Right ventricle myocardium inferior (tissue), 1 donor: Measurements from ENCODE around the gene PTPRN2. TPM values are rescaled to one million over a fixed set of nuclear protein-coding genes. Genes with fewer than 3 reads are reported as not detected.
"Not testable (repeated sequence)": the region's sequence is repeated elsewhere in the genome, so short reads cannot be mapped to it uniquely, and the experiment has no call there.

Source experiments
- ATAC-seq: fragments of 200-7000 bp; cut with Tn5 transposase; one replicate; pipeline ENCODE4 v1.9.1; 2020; ENCODE audit warnings: mild to moderate bottlenecking, moderate library complexity
- DNase-seq: peaks from one replicate; pipeline ENCODE4 v3.0.0; 2021; ENCODE audit errors: missing footprints
- intact Hi-C: fragments of 100-400 bp; cut with DNase I; formaldehyde crosslinking; loops from one replicate; pipeline ENCODE4 v1.11.0; 2022
- total RNA-seq: library from RNA; stranded (reverse); fragmentation: NEBNext Ultra II Directional; extraction: Animal tissue kit (Norgen Biotek cat#: 25700); gene quantifications from one replicate; pipeline ENCODE4 v1.2.1, GENCODE V29; 2021
- donor health status: DM: no; HTN: yes; CAD: no; lungs with severe emphysema.

Gene PTPRN2
- total RNA-seq, 1 donor from 2014 or later, result 1.6 TPM

DNA sequence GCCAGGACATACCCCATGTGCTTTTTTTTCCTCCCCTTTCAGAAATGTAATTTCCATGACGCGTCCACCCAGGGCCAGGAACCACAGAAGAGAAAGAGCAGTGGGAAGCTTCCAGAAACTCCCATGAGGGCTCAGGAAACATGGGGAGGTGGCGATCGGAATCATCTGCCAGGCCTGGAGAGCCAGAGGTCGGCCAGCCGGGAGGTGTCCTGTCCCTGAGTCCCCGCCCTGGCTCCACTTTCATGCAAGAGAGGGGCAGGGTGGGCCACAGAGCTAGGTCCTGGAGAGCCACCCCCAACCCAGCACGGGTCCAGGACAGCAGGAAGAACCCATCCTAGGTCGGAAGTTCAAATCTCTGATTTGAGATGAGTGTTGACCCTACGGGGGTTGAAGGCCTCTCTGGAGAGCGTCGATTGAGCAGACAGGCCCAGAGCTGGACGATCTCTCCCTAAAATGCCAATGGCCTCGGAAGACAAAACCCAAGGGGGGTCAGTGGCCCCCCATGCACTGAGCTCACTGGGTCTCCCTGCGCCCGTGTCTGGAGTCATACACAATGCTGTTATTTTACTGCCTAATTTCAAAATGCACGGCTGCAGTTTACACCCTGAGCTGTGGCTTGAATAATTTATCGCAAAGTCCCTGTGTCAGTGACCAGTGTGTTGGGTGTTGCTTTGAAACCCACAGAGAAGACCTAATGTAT lies 594.1 kb downstream of the PTPRN2 start:
- intact Hi-C loops, result no loop called here
- DNase-seq, result no peak
- ATAC-seq, result no peak

DNA sequence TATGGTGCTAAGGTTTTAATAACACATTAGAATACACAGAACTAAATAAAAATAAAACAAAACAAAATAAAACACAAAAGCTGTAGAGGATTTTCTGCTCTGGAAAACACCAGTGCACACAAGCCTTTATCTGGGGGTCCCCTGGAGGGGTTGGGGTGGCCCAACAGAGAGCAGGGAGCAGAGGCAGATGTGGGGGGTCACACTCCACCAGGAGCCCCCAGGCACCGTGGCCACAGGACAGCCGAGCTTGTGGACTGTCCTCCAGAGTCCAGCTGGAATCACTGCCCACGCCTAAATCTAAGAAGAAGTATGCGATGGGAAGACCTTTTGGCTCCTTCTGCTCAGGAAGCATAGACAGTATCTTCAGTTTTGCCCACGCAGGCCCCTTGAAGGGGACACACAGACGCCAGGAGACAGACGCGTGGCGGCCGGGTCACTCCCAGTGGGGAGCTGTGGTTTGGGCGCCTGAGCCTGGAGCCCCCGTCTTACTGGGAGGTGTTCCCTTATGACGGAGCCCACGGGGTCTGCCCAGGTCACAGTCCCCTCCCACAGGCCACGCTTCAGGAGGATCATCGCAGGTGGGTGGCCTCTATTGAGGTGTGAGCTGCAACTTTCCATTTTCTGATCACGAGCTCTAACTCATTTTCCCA lies 595.0 kb downstream of the PTPRN2 start:
- DNase-seq (no peak), ATAC-seq (no peak)
- intact Hi-C loops, result no loop called here

DNA sequence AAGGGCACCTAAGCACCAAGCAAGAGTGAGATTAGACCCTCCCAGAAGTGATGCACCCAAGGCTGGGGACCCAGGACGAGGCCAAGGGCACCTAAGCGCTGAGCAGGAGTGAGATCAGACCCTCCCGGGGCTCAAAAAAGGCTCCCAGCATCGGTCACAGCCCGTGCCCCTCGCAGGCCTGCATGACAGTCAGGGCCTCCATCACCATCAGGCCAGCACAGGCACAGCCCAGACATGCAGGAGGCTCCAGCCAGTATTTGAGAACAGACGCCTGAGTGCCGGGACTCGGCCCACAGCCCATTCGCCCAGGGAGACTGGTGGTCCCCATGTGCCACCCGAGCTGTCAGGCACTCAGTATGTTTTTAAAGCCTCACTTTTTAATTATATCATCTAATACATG lies 595.9 kb downstream of the PTPRN2 start:
- ATAC-seq (no peak), DNase-seq (no peak)
- intact Hi-C loops, result no loop called here

DNA sequence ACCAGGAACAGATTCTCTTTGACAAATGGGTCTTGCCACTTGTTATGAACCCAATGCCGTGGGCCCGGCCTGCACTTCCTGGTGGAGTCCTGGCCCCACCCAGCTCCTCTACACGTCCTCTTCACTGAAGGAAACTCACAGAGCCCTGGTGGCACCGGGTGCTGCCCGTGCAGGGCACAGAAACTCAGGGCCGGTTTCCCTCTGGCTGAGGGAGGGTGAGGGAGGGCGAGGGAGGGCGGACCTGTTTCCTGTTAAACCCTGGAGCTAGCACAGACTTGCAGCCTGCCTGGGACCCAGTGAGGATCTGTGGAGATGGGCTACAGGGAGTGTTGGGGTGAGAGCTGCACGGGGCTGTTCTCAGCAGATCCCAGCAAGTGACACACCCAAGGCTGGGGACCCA lies 596.3 kb downstream of the PTPRN2 start:
- no peak for ATAC-seq
- intact Hi-C loops, result no loop called here
- no peak for DNase-seq

DNA sequence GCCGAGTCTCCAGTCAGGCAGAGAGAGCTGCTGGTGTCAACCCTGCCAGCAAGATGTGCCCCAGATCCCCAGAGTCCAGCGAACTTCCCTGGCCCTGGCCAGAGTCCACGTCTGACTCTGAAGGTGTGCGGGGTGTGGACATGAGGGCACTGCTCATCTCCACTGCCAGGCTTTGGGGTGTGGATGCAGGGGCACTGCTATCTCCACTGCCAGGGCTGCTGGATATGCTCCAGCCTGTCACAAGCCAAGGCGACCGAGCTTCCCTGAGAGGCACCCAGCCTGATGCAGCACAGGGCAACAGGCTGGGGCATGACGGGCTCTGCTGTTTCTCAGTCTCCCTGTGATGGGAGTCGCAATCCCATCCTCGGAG lies 596.8 kb downstream of the PTPRN2 start:
- ATAC-seq, result no peak
- no peak for DNase-seq
- intact Hi-C loops, result no loop called here

DNA sequence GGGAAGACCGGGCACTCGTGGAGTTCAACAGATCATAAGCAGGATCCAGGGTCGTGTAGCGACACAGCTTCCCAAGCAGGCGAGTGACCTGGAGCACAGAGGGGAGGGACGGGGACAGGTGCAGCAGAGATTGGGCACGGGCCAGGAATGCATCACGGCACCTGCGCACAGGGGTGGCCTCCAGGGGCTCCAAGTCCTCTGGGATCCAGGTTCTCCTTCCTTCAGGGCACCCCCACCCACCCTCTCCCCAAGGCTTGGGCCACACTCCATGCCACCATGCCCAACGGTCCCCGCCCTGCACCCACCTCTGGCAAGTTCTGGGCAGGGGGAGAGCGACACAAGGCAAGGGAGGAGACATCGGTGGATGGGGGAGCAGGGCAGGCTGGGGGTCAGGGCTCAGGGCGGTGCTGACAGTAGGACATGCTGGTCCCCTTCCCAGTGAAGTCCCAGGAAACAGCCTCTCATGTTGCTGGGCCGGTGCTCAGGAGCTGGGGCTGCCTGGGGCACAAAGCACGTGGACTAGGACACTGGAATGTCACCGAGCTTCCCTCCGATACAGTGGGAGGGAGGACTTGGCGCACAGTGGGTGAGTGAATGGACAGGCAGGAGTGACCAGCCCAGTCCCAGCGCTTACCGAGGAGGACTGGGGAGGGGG lies 597.3 kb downstream of the PTPRN2 start:
- DNase-seq (no peak), ATAC-seq (no peak)
- intact Hi-C loops, result no loop called here

DNA sequence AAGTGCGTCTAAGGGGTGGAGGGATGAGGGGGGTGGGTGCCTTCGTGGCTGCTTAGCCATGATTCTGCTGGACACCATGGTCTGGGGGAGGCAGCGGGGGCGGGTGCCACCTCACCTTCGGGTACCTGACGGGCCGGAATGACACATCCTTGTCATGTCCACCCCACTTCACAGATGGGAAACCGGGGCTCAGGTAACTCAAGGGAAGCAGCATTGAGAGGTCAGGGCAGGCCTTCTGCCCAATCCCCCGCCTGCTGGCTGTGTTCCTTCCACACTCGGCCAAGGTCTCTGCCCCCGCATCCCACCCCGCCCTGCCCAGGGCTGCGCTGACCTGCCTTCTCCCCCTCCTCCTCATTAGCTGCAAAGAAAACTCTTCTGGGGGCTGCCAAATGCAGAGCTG lies 598.0 kb downstream of the PTPRN2 start:
- intact Hi-C loops, result no loop called here
- ATAC-seq, result no peak
- no peak for DNase-seq

DNA sequence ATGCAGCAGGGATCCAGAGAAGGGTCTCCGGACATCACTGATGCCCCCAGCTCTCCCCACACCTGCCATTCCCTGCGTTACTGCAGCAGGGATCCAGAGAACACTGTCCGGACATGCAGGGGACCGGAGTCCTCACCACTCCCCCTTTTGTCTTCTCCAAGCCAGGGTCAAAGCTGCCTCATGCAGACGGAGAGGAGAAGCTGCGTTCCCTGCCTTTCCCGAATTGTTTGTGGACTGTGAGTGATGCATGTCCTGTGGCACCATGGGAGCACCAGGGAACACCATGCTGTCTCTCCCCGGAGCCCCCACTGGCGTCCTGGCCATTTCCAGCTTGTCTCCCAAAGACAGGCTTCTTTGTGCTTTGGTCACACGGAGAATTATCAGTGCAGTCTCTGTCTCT lies 599.7 kb downstream of the PTPRN2 start:
- no peak for ATAC-seq
- DNase-seq, result no peak

DNA sequence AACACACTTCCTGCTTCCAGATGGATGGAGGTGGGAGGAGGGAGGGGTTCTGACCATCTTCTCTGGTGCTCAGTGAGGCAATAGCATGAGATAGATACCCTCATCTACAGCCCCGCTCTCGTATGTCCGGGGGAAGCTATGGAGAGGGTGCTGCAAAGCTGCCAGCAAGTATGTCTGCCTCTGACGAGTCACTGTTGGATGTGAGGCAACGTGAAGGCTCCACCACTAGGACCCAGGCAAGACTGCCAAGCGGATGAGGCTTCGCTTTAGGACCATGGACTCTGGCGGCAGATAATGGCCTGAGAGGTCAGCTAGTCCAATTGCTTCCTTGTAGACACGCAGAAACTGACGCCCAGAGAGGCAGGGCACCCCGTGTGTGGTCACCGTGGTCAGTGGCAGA lies 601.6 kb downstream of the PTPRN2 start:
- DNase-seq (no peak), ATAC-seq (no peak)
- intact Hi-C loops, result no loop called here

More for the DNA sequence above, 599.7 kb downstream of the PTPRN2 start:
- intact Hi-C loops, result no loop called here

DNA sequence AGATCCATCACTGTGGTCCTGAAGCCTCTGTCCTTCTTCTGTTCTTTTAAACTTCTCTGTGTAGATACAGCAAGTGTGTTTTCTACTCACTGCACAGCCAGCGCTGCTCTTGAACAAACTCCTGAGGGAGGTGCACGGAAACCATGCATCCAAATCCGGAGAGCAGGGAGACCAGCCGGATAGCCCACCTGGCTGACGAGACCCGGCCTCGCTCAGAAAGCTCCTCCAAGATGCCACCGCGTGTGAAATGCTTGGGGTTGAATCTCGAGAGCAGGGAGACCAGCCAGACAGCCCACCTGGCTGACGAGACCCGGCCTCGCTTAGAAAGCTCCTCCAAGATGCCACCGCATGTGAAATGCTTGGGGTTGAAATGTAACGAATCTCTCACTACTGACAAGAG lies 602.0 kb downstream of the PTPRN2 start:
- intact Hi-C loops, result no loop called here
- DNase-seq (no peak), ATAC-seq (no peak)

DNA sequence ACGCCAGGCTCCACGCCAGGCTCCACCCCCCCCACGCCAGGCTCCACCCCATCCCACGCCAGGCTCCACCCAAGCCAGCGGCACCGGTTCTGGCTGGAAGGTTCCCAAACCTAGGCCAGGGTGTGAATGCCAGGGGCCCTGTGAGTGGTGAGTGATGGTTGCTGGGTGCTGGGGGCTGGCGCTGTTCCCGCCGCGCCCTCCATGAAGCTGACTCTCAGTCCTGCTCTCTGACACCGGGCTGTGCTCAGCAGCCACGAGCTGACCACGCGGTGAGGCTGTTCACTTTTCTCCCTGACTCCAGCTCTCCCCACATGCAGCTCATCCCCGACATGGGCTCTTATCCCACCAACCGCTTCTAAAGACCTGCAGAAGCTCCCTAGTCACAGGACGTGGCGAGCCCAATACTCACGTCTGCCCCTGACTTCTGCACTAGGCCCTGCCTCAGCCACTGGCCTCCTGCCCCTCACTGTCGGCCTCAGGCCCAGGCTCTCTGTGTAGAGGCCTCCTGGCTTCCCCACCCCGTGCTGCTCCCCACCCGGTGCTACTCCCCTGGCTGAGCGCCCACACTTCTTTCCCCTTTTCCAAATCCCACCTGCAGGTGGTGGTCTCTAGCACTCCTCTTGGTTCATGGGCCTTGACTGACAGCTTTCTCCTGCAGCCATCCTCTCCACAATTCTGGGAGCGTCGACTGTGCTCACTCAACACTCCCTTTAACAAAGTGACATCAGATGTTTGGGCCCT lies 603.0 kb downstream of the PTPRN2 start:
- ATAC-seq (no peak), DNase-seq (no peak)
- intact Hi-C loops, result no loop called here

DNA sequence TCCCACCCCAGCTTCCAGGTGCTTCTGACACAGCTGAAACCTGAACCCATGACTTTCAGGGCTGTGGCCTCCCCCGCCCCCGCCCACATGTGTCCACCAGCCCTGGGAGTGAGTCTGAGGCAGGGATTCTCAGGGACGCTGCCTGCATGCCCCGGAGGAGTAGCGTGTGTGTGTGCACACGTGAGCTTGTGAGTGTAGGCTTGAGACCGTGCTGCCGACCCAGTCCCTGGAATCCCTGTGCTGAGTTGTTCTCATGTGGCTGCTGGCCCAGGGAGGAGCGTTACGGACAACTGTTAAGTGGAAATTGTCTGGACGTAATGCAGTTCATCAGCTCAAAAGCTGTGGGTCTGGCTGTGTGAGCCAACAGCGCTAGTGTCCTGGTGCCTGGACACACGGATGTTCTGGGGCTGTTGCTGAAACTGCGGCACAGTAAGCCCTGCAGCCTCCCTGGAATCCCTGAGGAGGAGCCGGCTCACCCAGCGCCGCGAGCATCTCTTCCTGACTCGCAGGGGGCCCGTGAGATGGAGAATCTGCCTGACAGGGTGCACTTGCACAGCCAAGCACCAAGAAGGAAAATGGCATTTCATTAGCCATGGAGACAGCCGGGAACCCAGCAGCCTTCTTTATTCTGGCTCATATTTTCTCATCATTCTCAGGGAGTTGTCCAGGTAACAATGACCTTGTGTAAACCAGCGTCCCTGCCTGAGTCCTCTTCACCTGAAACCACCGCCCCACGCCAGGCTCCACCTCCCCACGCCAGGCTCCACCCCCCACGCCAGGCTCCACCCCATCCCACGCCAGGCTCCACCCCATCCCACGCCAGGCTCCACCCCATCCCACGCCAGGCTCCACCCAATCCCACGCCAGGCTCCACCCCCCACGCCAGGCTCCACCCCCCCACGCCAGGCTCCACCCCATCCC lies 603.9 kb downstream of the PTPRN2 start:
- intact Hi-C loops, result no loop called here
- no peak for ATAC-seq
- no peak for DNase-seq

DNA sequence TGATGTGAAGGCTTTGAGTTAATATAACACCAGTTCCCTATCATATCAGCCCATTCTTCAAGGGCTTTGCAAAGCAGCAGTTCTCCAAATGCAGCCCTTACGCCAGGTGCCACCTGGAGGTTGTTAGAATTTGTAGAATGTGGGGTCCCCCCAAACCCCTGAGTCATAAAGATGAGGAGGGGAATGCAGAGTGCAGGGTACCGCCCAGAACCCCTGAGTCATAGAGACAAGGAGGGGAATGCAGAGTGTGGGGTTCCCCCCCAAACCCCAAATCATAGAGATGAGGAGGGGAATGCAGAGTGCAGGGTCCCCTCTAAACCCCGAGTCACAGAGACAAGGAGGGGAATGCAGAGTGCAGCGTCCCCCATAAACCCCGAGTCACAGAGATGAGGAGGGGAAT lies 605.8 kb downstream of the PTPRN2 start:
- intact Hi-C loops, result no loop called here
- DNase-seq, result no peak
- ATAC-seq, result no peak

DNA sequence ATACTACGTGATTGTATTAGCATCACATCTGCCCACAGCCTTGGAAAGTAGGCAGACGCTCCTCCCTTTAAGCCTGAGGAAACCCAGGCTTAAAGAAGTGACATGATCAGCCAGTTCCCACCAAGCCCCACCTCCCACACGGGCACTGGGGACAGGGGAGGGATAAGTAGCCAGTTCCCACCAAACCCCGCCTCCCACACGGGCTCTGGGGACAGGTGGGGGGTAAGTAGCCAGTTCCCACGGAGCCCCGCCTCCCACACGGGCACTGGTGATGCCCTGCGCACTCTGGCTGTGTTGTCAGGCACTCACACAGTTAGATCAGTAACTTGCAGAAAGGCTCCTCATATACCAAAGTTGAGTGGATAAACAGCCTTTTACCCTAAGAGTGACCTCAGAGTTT lies 606.8 kb downstream of the PTPRN2 start:
- intact Hi-C loops, result no loop called here
- ATAC-seq (no peak), DNase-seq (no peak)

DNA sequence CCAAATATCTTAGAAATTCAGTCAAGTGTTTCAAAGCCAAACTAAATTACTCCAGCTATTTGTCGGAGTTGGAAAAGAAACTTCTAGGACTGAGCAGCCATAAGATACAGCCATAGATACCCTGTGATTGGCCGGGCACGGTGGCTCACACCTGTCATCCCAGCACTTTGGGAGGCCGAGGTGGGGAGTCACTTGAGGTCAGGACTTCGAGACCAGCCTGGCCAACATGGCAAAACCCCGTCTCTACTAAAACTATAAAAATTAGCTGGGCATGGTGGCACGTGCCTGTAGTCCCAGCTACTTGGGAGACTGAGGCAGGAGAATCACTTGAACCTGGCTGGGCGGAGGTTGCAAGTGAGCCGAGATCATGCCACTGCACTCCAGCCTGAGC lies 607.3 kb downstream of the PTPRN2 start:
- DNase-seq, ATAC-seq, intact Hi-C loops: not testable (repeated sequence)

DNA sequence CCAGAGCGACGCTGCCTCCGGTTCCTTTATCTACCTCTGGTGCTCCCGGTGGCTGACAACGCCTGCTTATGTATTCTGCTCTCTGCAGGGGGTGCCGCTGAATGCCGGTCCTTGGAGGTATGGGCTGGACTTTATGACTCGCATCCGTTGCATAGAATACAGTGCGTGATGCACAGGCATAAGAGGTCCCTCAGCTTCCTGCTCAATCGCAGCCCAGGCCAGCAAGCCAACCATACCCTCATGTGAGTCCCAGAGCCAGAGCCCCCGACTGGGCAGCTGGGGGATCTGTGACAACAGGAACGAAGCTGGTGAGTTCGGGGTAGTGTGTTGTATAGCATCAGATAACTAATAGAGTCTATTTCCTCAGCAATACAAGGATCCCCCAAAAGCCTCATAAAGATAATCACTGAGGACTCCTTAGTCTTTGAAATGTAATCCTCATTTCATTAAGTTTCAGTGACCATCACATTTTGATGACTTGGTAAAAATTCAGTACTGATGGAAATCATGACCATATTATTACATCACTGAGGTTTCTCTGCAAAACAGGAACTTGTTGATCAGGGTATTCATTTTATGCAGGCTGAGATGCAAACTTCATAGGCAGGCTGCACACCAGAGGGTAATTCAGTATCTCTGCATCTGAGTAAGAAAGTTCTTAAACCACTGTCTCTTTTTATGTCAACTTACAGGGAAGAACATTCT lies 607.8 kb downstream of the PTPRN2 start:
- DNase-seq, result no peak
- no peak for ATAC-seq
- intact Hi-C loops, result no loop called here

DNA sequence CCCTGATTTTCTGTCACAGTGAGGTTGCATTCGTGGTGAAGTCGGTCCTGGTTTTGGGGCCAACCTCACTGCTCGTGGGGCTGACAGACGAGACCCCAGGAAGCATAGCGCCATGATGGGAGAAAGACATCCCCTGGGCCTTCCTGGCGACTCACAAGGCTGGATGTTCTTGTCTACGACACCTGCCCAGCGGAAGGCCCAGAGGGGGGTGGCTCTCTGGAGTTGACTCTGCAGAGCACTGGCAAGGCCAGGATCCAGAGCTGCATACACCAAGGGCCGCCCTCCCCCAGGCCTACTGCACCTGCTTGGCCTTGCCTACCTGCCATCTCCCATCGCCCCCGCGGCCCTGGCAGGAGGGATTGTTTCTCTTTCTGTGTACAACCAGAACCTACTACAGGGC lies 608.9 kb downstream of the PTPRN2 start:
- intact Hi-C loops, result no loop called here
- no peak for DNase-seq
- ATAC-seq, result no peak
